NCI-H1694 treated with DMSO at 0.1 percent for 48 hours (cell line): Measurements from ENCODE around the gene CCDC83.
"Not testable (repeated sequence)": the region's sequence is repeated elsewhere in the genome, so short reads cannot be mapped to it uniquely, and the experiment has no call there.

Experiments
- DNase-seq: peaks from one replicate; lab custom pipeline; 2025; lab: John Stamatoyannopoulos, UW

CCDC83 gene

GRCh38 chr11:85889108-85889507, 33.9 kb downstream of the CCDC83 start:
- no peak for DNase-seq

- no peak for DNase-seq
Observed at GRCh38 chr11:85889676-85890579, 34.7 kb downstream of the CCDC83 start.

- no peak for DNase-seq
Observed at GRCh38 chr11:85893395-85893794, 38.2 kb downstream of the CCDC83 start.

GRCh38 chr11:85896876-85897275, 41.7 kb downstream of the CCDC83 start:
- DNase-seq, result no peak

- DNase-seq, result no peak
Observed at GRCh38 chr11:85898456-85898855, 43.3 kb downstream of the CCDC83 start.

- DNase-seq, result no peak
Observed at GRCh38 chr11:85902353-85902752, 47.2 kb downstream of the CCDC83 start.

- DNase-seq, result no peak
Observed at GRCh38 chr11:85903406-85903805, 48.2 kb downstream of the CCDC83 start.

- no peak for DNase-seq
Observed at GRCh38 chr11:85903811-85904210, 48.6 kb downstream of the CCDC83 start.

- no peak for DNase-seq
Observed at GRCh38 chr11:85912414-85912813, 57.2 kb downstream of the CCDC83 start.

- no peak for DNase-seq
Observed at GRCh38 chr11:85913513-85913912, 58.3 kb downstream of the CCDC83 start.

- no peak for DNase-seq
Observed at GRCh38 chr11:85914425-85914824, 59.2 kb downstream of the CCDC83 start.

GRCh38 chr11:85918910-85919794, 64.0 kb downstream of the CCDC83 start:
- DNase-seq, result no peak

GRCh38 chr11:85922367-85922766, 67.2 kb downstream of the CCDC83 start:
- DNase-seq, result no peak

GRCh38 chr11:85923455-85923854, 68.3 kb downstream of the CCDC83 start:
- no peak for DNase-seq

GRCh38 chr11:85926653-85927214, 71.6 kb downstream of the CCDC83 start:
- DNase-seq, result not testable (repeated sequence)

GRCh38 chr11:85930879-85931366, 75.7 kb downstream of the CCDC83 start:
- DNase-seq, result no peak

GRCh38 chr11:85934596-85935169, 79.5 kb downstream of the CCDC83 start:
- no peak for DNase-seq

GRCh38 chr11:85935751-85936150, 80.6 kb downstream of the CCDC83 start:
- no peak for DNase-seq

GRCh38 chr11:85937835-85938234, 82.7 kb downstream of the CCDC83 start:
- DNase-seq, result no peak

- no peak for DNase-seq
Observed at GRCh38 chr11:85939099-85940015, 84.2 kb downstream of the CCDC83 start.
